ENCODE measurements around the gene GATAD2B.

DNA sequence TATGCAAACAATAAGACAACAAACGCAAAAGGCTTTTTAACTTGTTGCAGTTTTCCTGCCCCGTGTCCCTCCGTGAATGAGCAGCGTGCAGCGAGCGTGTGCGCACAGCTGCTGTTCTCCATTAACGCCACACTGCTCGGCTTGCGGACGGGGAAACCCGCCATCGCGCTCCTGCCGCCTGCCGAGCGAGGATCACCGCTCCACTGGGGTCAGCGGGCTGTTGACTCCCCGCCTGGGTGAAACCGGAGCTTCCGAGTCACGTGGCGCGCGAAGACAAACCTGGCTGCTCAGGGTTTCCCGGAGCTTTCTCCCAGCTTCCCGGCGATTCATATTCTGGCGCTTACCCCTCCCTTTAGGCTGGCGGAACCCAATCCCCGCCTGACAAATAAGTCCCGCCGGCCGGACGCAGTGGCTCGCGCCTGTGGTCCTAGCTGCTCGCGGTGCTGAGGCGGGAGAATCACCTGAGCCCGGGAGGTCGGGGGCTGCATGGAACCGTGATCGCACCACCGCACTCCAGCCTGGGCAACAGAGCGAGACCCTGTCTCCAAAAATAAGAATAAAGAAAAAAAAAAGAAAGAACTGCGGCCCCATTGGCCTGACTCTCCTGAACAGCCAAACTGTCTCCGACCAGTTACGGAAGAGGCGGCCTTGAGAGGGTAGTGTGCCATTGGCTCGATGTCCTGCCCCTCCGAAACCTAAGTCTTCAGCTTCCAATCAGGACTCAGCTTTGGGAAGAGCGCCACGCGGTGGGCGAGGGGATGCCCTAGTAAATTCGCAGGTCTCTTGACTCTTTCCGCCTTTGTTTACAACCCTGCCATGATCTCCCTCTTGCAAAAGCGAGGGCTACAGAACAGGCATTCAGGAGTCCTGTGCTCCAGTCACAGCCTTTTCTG lies 44.6 kb upstream of the GATAD2B start, which contains the start of gene CREB3L4:
- TF ChIP-seq, protein P1, sequence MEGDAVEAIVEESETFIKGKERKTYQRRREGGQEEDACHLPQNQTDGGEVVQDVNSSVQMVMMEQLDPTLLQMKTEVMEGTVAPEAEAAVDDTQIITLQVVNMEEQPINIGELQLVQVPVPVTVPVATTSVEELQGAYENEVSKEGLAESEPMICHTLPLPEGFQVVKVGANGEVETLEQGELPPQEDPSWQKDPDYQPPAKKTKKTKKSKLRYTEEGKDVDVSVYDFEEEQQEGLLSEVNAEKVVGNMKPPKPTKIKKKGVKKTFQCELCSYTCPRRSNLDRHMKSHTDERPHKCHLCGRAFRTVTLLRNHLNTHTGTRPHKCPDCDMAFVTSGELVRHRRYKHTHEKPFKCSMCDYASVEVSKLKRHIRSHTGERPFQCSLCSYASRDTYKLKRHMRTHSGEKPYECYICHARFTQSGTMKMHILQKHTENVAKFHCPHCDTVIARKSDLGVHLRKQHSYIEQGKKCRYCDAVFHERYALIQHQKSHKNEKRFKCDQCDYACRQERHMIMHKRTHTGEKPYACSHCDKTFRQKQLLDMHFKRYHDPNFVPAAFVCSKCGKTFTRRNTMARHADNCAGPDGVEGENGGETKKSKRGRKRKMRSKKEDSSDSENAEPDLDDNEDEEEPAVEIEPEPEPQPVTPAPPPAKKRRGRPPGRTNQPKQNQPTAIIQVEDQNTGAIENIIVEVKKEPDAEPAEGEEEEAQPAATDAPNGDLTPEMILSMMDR (conservative IDR thresholded peaks at IDR 0.05 in 1 of 2, IDR thresholded peaks at IDR 0.05 in 1 of 2; ENCODE audit: extremely low read depth in 1 of 2, insufficient read depth in 1 of 2, low read depth in 1 of 2, low read length in 2 of 2): peak; percentile 21 to 43
- no peak for TF ChIP-seq EZH2 (IDR thresholded peaks at IDR 0.05; ENCODE audit: borderline replicate concordance, low read length)

Measured in mammary epithelial cell (primary cell).